ENCODE measurements around the gene LAG3. TPM values are rescaled to one million over a fixed set of nuclear protein-coding genes. Genes with fewer than 3 reads are reported as not detected.

LAG3 gene
- total RNA-seq, 1 experiment from 2014 or later: 2.6 TPM

DNA sequence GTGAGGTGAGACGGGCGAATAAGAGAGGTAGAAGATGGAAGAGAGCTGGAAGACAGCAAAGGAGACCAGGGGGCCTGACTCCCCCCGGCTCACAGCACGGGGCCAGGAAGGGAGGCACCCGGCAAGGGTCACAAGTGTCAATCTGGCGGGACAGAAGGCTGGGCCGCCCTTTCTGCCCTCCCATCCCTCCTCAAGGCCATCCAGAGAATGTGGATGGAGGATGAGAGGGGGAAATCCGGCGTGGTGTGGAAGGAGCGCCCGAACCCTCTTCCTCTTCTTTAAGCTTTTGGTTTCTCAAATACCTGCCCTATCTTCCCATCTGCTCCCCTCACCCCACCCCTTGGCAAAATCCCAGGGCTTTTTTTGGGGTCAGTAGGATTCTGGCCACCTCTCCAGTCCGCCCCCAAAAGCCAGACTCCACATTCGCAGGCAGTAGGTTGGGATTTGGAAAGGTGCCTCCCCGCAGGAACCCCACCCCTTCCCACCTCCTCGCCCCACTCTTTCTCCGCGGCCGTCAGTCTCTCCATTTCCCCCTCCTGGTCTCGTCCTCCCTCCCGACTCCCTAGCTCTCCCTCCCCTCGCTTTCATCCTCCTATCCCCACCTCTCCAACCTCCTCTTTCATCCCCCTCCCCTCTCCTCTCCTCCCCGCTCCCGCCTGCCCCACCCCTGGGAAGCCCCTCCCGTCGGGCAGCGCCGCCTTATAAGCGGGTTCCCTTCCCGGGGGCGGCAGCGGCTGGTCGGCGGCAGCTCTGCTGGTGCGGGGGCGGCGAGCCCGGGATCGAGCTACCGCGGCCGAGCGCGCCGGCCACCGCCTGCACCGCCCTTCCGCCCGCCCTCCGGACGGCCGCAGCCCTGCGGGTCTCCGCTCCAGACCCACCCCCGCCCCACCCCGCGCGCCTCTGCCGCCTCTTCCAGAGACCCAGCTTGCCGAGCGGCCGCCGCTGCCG lies 6.4 kb upstream of the LAG3 start, which contains the start of gene PTMS (continued):
- 0 out of 2 replicates have a peak, but pooled peaks have one; percentile 24 for TF ChIP-seq SMAD3 (CRISPR knock-in tag; IDR thresholded peaks at IDR 0.05; ENCODE audit: borderline replicate concordance)
- TF ChIP-seq ZNF416 (CRISPR knock-in tag; IDR thresholded peaks at IDR 0.05): 0 out of 2 replicates have a peak, but pooled peaks have one; percentile 14
- no peak for TF ChIP-seq SOX15 (CRISPR knock-in tag; IDR thresholded peaks at IDR 0.05)
- no peak for TF ChIP-seq KAT7 (CRISPR knock-in tag; IDR thresholded peaks at IDR 0.05; ENCODE audit: borderline replicate concordance)
- TF ChIP-seq ZNF138 (CRISPR knock-in tag; conservative IDR thresholded peaks at IDR 0.05): no peak
- TF ChIP-seq HMGA2 (CRISPR knock-in tag; IDR thresholded peaks at IDR 0.05): no peak
- TF ChIP-seq FOXJ3 (CRISPR knock-in tag; IDR thresholded peaks at IDR 0.05; ENCODE audit: borderline replicate concordance): no peak
- TF ChIP-seq ATF3 (CRISPR knock-in tag; conservative IDR thresholded peaks at IDR 0.05): no peak
- peak; percentile 47; the same call in 1 of the 2 replicates for TF ChIP-seq FOXK1 (CRISPR knock-in tag; IDR thresholded peaks at IDR 0.05)
- TF ChIP-seq ESRRA (CRISPR knock-in tag; IDR thresholded peaks at IDR 0.05; ENCODE audit: borderline replicate concordance): no peak
- peak; percentile 50; the same call in 1 of the 2 replicates for TF ChIP-seq FOXP1 (CRISPR knock-in tag; IDR thresholded peaks at IDR 0.05; ENCODE audit: borderline replicate concordance)
- no peak for TF ChIP-seq AFF4 (CRISPR knock-in tag; IDR thresholded peaks at IDR 0.05; ENCODE audit: borderline replicate concordance)
- TF ChIP-seq GTF2I (CRISPR knock-in tag; conservative IDR thresholded peaks at IDR 0.05): no peak
- TF ChIP-seq CBFB (CRISPR knock-in tag; IDR thresholded peaks at IDR 0.05; ENCODE audit: low read depth): no peak
- TF ChIP-seq ZMAT4 (CRISPR knock-in tag; IDR thresholded peaks at IDR 0.05): no peak
- TF ChIP-seq, protein P1, sequence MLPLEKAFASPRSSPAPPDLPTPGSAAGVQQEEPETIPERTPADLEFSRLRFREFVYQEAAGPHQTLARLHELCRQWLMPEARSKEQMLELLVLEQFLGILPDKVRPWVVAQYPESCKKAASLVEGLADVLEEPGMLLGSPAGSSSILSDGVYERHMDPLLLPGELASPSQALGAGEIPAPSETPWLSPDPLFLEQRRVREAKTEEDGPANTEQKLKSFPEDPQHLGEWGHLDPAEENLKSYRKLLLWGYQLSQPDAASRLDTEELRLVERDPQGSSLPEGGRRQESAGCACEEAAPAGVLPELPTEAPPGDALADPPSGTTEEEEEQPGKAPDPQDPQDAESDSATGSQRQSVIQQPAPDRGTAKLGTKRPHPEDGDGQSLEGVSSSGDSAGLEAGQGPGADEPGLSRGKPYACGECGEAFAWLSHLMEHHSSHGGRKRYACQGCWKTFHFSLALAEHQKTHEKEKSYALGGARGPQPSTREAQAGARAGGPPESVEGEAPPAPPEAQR (CRISPR knock-in tag; IDR thresholded peaks at IDR 0.05): no peak
- no peak for TF ChIP-seq RELA (CRISPR knock-in tag; IDR thresholded peaks at IDR 0.05; ENCODE audit: borderline replicate concordance)
- no peak for TF ChIP-seq ERG (CRISPR knock-in tag; IDR thresholded peaks at IDR 0.05)
- TF ChIP-seq STAT6 (CRISPR knock-in tag; conservative IDR thresholded peaks at IDR 0.05; ENCODE audit: low read depth): no peak
- TF ChIP-seq, protein P2, sequence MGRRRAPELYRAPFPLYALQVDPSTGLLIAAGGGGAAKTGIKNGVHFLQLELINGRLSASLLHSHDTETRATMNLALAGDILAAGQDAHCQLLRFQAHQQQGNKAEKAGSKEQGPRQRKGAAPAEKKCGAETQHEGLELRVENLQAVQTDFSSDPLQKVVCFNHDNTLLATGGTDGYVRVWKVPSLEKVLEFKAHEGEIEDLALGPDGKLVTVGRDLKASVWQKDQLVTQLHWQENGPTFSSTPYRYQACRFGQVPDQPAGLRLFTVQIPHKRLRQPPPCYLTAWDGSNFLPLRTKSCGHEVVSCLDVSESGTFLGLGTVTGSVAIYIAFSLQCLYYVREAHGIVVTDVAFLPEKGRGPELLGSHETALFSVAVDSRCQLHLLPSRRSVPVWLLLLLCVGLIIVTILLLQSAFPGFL (CRISPR knock-in tag; IDR thresholded peaks at IDR 0.05; ENCODE audit: borderline replicate concordance): no peak
- peak; percentile 81; the same call in 1 of the 2 replicates for TF ChIP-seq ZNF232 (CRISPR knock-in tag; IDR thresholded peaks at IDR 0.05)
- TF ChIP-seq IRF1 (CRISPR knock-in tag; IDR thresholded peaks at IDR 0.05): no peak
- no peak for TF ChIP-seq IRF2 (CRISPR knock-in tag; IDR thresholded peaks at IDR 0.05; ENCODE audit: borderline replicate concordance, low read depth)
- peak; percentile 34; the same call in 1 of the 2 replicates for TF ChIP-seq USF2 (CRISPR knock-in tag; IDR thresholded peaks at IDR 0.05)
